PC-9 (cell line): ENCODE data around the gene POGLUT3.

ENCODE experiments used
- CTCF ChIP-seq: fragments of 200-600 bp; sonication (generic); conservative IDR thresholded peaks from 2 replicates; pipeline ENCODE4 v1.6.1; 2017; ENCODE audit warnings: mixed run types, antibody characterized with exemption, mild to moderate bottlenecking, moderate library complexity
- EZH2 ChIP-seq: fragments of 200-600 bp; sonication (generic); IDR thresholded peaks from 2 replicates; pipeline ENCODE4 v1.8.0; 2017; ENCODE audit warnings: antibody characterized with exemption, low read depth

- TF ChIP-seq CTCF (no peak), EZH2 (no peak)
Observed at GRCh38 chr11:108453207-108453835, 44.9 kb downstream of the POGLUT3 start.
